Measurements from ENCODE around the gene PSD4.

DNA sequence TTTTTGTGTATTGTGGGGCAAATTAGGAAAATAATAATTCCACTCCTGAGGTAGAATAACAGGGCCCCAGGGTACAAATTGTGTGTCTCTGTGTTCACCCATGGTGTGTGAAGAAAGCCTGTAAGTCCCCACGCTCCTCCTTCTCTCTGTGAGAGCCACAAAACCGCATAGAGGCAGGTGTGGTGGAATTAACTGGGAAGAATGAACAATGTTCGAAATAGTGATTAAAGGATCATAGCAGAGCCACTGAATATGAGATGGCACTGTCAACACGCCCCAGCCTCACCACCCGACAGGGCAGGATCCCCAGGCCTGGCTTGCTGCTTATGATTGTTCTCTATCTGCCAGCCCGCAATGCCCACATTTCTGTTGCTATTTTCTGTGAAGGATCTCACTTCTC, 32.3 kb upstream of the PSD4 start:
- TF ChIP-seq FOXK2 (IDR thresholded peaks at IDR 0.05) (no peak), ZNF384 (IDR thresholded peaks at IDR 0.05) (no peak), HDGF (IDR thresholded peaks at IDR 0.05; ENCODE audit: borderline replicate concordance) (no peak), TARDBP (IDR thresholded peaks at IDR 0.05) (no peak), BHLHE40 (IDR thresholded peaks at IDR 0.05; ENCODE audit: borderline replicate concordance) (no peak), ELF4 (IDR thresholded peaks at IDR 0.05) (no peak)
